ENCODE results near the gene ACTMAP. TPM values are rescaled to one million over a fixed set of nuclear protein-coding genes. Genes with fewer than 3 reads are reported as not detected.

The ACTMAP gene
- total and polyA plus RNA-seq, 12 donors: 2.2 to 28.0 (median 12.2) TPM

- Histone ChIP-seq H3K36me3 (replicated peaks in 1 of 2) (peaks cover 0 to 64% of the 10 kb centered on the region in 2 donors), H3K27me3 (no peaks in the 10 kb centered on the region), H3K27ac (no peak overlapping the region), H3K9me3 (replicated peaks in 1 of 3) (no peaks in the 10 kb centered on the region), H3K4me3 (no peak overlapping the region), H3K4me1 (replicated peaks in 1 of 2) (no peaks in the 10 kb centered on the region)
- intact Hi-C loops (cut with DNase I): no loop called here
- no peak for TF ChIP-seq POLR2A (IDR thresholded peaks at IDR 0.05)
- TF ChIP-seq CTCF (IDR thresholded peaks at IDR 0.05): no peak
- 76 to 87% (median 78%) methylated on average over 8 to 22 of the region's 22 CpGs for WGBS, 4 donors
- DNase-seq: no peak
Observed at GRCh38 chr19:40739030-40739839, 11.0 kb downstream of the ACTMAP start.

- Histone ChIP-seq H3K27me3 (no peaks in the 10 kb centered on the region), H3K4me3 (no peak overlapping the region), H3K27ac (no peak overlapping the region), H3K9me3 (replicated peaks in 1 of 3) (no peaks in the 10 kb centered on the region), H3K4me1 (replicated peaks in 1 of 2) (no peaks in the 10 kb centered on the region), H3K36me3 (replicated peaks in 1 of 2) (peaks cover 0 to 85% of the 10 kb centered on the region in 2 donors)
- no peak for TF ChIP-seq POLR2A (IDR thresholded peaks at IDR 0.05)
- TF ChIP-seq CTCF (IDR thresholded peaks at IDR 0.05): no peak
- intact Hi-C loops (cut with DNase I): no loop called here
- 88 to 92% (median 91%) methylated on average over 9 of the region's 9 CpGs for WGBS, 4 donors
- DNase-seq: no peak
Observed at GRCh38 chr19:40737102-40737644, 13.1 kb downstream of the ACTMAP start.

DNA sequence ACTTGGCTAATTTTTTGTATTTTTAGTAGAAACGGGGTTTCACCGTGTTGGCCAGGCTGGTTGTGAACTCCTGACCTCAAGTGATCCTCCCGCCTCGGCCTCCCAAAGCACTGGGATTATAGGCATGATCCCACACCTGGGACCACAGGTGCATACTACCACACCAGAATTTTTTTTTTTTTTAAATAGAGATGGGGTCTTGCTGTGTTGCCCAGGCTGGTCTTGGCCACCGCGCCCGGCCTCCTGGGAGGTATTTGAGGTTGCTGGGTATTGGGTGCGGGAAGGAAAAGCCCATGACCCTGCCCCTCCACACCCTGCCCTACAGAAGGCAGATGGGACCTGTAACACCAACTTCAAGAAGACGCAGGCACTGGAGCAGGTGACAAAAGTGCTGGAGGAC lies 13.6 kb downstream of the ACTMAP start:
- no peak for TF ChIP-seq CTCF (IDR thresholded peaks at IDR 0.05)
- no peak for TF ChIP-seq POLR2A (IDR thresholded peaks at IDR 0.05)
- no peak for DNase-seq
- Histone ChIP-seq H3K4me3 (no peak overlapping the region), H3K4me1 (replicated peaks in 1 of 2) (no peaks in the 10 kb centered on the region), H3K27ac (no peak overlapping the region), H3K9me3 (replicated peaks in 1 of 3) (no peaks in the 10 kb centered on the region), H3K36me3 (replicated peaks in 1 of 2) (peaks cover 0 to 90% of the 10 kb centered on the region in 2 donors), H3K27me3 (no peaks in the 10 kb centered on the region)
- 84 to 95% (median 87%) methylated on average over 9 of the region's 9 CpGs for WGBS, 4 donors
- intact Hi-C loops (cut with DNase I): no loop called here

GRCh38 chr19:40735013-40735771 lies 15.1 kb downstream of the ACTMAP start:
- TF ChIP-seq CTCF (IDR thresholded peaks at IDR 0.05) (no peak), POLR2A (IDR thresholded peaks at IDR 0.05) (no peak)
- peaks cover 0 to 97% of the 10 kb centered on the region in 2 donors for H3K36me3 ChIP-seq (replicated peaks in 1 of 2)
- H3K27ac ChIP-seq: no peak overlapping the region
- intact Hi-C loops (cut with DNase I): no loop called here
- 90 to 93% (median 91%) methylated on average over 8 to 11 of the region's 11 CpGs for WGBS, 4 donors
- H3K27me3 ChIP-seq: no peaks in the 10 kb centered on the region
- H3K4me3 ChIP-seq: no peak overlapping the region
- no peaks in the 10 kb centered on the region for H3K4me1 ChIP-seq (replicated peaks in 1 of 2)
- no peak for DNase-seq
- H3K9me3 ChIP-seq (replicated peaks in 1 of 3): no peaks in the 10 kb centered on the region

All from adrenal gland (tissue), 12 donors.